Skeletal muscle tissue (tissue), 4 donors: Measurements from ENCODE around the gene CEP83. TPM values are rescaled to one million over a fixed set of nuclear protein-coding genes. Genes with fewer than 3 reads are reported as not detected.
"Not testable (repeated sequence)": the region's sequence is repeated elsewhere in the genome, so short reads cannot be mapped to it uniquely, and the experiment has no call there.

ENCODE experiments used
- H3K27ac ChIP-seq: one replicate; pipeline ENCODE4 v1.7.0; 2013; ENCODE audit warnings: mild to moderate bottlenecking, low read depth, low read length, inconsistent platforms
- H3K27me3 ChIP-seq, 3 donors: one replicate each; pipeline ENCODE4 v1.7.0; 2013; ENCODE audit warnings: low read length in 3 of 3; ENCODE audit not compliant: control insufficient read depth in 3 of 3, insufficient read depth in 3 of 3
- H3K36me3 ChIP-seq, 3 donors: one replicate each; pipeline ENCODE4 v1.7.0; 2013; ENCODE audit warnings: low read length in 3 of 3; ENCODE audit not compliant: control insufficient read depth in 3 of 3, insufficient read depth in 3 of 3
- H3K4me1 ChIP-seq, 3 donors: one replicate each; pipeline ENCODE4 v1.7.0; 2013; ENCODE audit warnings: low read length in 3 of 3, mild to moderate bottlenecking in 3 of 3; ENCODE audit not compliant: control insufficient read depth in 3 of 3, insufficient read depth in 3 of 3
- H3K4me3 ChIP-seq, 3 donors: one replicate each; pipeline ENCODE4 v1.7.0; 2013; ENCODE audit warnings: low read length in 3 of 3
- H3K9ac ChIP-seq, 3 donors: one replicate each; pipeline ENCODE4 v1.7.0; 2013; ENCODE audit warnings: low read length in 3 of 3, mild to moderate bottlenecking in 3 of 3, moderate library complexity in 2 of 3, low read depth in 1 of 3
- H3K9me3 ChIP-seq, 3 donors: one replicate each; pipeline ENCODE4 v1.7.0; 2013; ENCODE audit warnings: low read length in 3 of 3; ENCODE audit not compliant: control insufficient read depth in 3 of 3
- total RNA-seq: library from RNA; depleted of rRNA; stranded (reverse); fragments of >200 nt; gene quantifications from one replicate; pipeline ENCODE4 v1.2.3, GENCODE V29; 2014
- donor health status: Osteomylitis.

Gene CEP83
- total RNA-seq, 1 donor from 2014 or later, result 10.4 TPM

DNA sequence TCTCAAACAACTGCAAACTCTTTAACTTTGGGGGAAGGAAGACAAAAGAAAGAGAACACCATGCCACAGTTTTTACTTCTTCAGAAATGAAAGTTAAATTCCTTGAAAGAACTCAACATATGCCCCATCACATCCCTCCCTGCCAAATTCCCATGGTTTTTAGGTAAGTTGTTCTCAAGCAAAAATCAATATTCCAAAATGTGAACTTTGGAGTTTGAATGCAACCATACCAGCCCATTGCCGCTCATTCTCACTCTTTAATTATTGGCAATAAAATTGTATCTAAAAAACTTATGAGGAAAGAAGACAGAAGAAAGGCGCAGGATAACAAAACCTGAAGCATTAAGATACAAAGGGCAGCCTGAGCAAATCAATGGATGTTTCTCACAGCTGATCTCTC lies 31.8 kb upstream of the CEP83 start:
- Histone ChIP-seq H3K4me1 (no peaks in the 10 kb centered on the region), H3K4me3 (no peak overlapping the region), H3K27ac (no peak overlapping the region), H3K27me3 (no peaks in the 10 kb centered on the region), H3K9me3 (no peaks in the 10 kb centered on the region), H3K9ac (no peak overlapping the region), H3K36me3 (no peaks in the 10 kb centered on the region)

DNA sequence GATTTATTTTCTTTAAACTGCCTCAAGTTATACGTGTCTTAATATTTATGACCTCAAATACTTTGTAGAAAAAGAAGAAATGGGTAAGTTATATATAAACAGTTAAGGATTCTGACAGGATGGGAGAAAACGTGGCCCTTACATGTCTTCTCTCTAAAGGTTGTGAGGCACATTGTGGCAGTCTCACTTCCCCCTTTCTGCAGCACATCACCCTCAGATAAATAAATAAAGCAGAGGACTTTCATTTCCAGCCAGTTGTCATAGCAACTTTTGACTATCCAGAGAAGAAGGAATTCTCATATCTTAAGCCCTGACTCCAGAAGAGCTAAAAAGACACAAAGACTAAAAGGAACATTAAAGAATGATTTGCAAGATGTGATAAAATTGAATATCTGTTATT lies 28.8 kb upstream of the CEP83 start:
- Histone ChIP-seq H3K9me3 (no peaks in the 10 kb centered on the region), H3K4me1 (no peaks in the 10 kb centered on the region), H3K27ac (no peak overlapping the region), H3K4me3 (no peak overlapping the region), H3K9ac (no peak overlapping the region), H3K36me3 (no peaks in the 10 kb centered on the region), H3K27me3 (no peaks in the 10 kb centered on the region)

DNA sequence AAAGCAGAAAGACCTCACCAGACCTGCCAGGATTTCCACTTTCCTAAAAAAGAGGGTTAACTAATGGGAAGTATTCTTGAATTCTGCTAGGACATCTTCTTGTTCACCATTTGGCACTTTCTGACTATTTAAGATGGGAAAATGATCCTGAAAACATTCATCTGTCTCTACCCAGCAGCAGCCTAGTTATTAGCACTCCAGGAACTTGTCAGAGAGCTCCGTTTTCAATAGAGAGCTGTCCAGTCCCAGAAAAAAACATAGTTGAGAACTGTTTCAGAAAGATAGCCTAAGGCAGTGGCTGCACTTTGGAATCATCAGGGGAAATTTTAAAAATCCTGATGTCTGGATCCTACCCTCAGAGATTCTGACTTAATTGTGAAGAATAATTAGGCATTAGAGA lies 22.1 kb upstream of the CEP83 start:
- Histone ChIP-seq H3K27me3 (no peaks in the 10 kb centered on the region), H3K27ac (no peak overlapping the region), H3K4me3 (no peak overlapping the region), H3K9me3 (no peaks in the 10 kb centered on the region), H3K9ac (no peak overlapping the region), H3K36me3 (no peaks in the 10 kb centered on the region), H3K4me1 (no peaks in the 10 kb centered on the region)

DNA sequence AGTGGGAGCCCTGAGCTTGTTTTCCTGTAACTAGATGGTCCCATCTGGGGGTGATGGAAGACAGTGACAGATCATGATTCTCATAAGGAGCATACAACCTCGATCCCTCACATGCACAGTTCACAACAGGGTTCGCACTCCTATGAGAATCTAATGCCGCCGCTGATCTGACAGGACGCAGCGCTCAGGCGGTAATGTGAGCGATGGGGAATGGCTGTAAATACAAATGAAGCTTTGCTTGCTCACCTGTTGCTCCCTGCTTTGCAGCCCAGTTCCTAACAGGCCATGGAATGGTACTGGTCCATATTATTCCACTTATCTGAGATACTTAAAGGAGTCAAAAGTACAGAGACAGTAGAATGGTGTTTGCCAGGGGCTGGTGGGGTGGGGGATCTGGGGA lies 9.9 kb upstream of the CEP83 start:
- Histone ChIP-seq H3K27ac (no peak overlapping the region), H3K9ac (no peak overlapping the region), H3K4me3 (no peak overlapping the region), H3K36me3 (no peaks in the 10 kb centered on the region), H3K4me1 (no peaks in the 10 kb centered on the region), H3K27me3 (no peaks in the 10 kb centered on the region), H3K9me3 (no peaks in the 10 kb centered on the region)

DNA sequence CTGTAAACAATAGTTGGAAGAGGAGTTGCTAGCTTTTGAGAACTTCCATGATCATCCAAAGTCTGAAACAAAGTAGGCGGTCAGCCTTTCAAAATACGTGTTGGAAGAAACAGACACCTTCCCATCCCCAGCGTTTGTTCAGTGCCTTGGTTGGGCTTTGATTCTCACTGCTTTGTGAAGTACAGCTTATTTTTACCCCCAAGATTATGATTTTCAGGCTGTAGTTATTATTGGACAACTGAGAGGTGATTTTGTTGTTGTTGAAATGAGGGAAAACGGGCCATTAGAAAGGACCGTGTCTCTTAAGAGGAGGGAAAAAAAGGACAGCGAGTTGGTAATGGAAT lies 921 bp upstream of the CEP83 start:
- H3K27me3 ChIP-seq, result no peaks in the 10 kb centered on the region
- peaks cover 5 to 11% (median 5%) of the 10 kb centered on the region in 3 donors for H3K4me1 ChIP-seq
- H3K36me3 ChIP-seq, result no peaks in the 10 kb centered on the region
- peak overlapping the region; percentile 82 for H3K27ac ChIP-seq
- H3K9me3 ChIP-seq, result no peaks in the 10 kb centered on the region
- peak overlapping the region; percentile 90 to 94 (median 92) for H3K4me3 ChIP-seq
- peak overlapping the region; percentile 77 to 91 (median 82) for H3K9ac ChIP-seq

DNA sequence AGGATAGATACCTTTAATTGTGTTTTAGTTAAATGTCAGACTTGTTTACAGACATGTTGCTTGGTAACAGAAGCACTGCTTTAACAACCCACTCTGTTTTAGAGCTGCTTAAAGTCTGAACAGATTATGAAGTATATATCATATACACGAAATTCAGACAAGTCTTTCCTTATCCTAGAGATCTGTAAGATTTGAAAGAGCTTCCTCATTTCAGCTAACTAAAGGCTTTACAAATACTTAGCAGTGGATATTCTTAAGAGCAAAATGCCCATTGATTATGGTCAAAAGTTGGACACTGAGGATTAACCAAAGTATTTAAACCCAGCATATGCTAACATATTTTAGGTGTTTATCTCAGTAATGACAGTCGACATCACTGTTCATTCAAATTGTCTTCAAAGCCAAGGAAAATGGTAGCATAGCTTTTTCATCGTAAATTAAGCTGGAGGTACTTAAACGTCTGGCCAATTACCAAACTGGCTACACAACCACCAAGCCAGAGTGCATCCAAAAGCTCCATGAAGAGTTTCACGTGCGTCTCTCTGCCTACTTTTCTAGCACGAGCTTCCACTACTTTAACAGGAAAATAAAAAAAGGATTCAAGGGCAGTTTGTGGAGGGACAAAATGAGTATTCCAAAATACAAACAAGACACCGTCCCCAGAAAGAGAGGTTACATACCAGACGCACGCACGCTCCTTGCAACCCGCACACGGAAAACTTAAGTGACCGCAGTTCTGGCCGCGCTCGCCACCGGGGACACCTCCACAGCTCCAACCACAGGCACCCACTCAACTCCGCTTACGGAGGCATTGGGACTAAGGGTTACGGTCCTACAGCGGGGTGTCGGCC lies 565 bp downstream of the CEP83 start:
- peak overlapping the region; percentile 82 to 91 (median 85) for H3K9ac ChIP-seq
- H3K9me3 ChIP-seq, result no peaks in the 10 kb centered on the region
- no peaks in the 10 kb centered on the region for H3K27me3 ChIP-seq
- H3K4me1 ChIP-seq, result peaks cover 5 to 11% (median 5%) of the 10 kb centered on the region in 3 donors
- peak overlapping the region; percentile 82 for H3K27ac ChIP-seq
- no peaks in the 10 kb centered on the region for H3K36me3 ChIP-seq
- peak overlapping the region; percentile 90 to 94 (median 92) for H3K4me3 ChIP-seq

DNA sequence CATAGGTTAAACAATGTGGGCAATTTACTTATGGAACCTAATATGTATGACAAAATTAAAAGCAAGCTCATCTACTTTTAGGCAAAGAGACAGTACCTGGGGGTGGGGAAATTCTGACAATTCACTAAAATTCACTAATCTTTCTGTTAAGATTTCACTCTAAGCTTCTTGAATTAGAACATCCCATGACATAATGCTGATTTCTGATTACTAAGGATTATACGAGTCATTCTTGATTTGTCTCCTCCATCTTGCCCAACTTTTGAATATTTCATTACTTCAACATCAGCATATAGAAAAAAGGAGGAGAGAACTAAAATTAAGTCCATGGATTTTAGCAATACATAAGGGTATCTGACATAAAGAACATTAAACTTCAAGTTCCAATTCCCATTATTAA lies 2.4 kb downstream of the CEP83 start:
- no peaks in the 10 kb centered on the region for H3K36me3 ChIP-seq
- H3K4me3 ChIP-seq, result no peak overlapping the region
- no peaks in the 10 kb centered on the region for H3K9me3 ChIP-seq
- no peaks in the 10 kb centered on the region for H3K27me3 ChIP-seq
- H3K9ac ChIP-seq, result no peak overlapping the region
- H3K27ac ChIP-seq, result no peak overlapping the region
- H3K4me1 ChIP-seq, result peaks cover 5 to 11% (median 5%) of the 10 kb centered on the region in 3 donors

DNA sequence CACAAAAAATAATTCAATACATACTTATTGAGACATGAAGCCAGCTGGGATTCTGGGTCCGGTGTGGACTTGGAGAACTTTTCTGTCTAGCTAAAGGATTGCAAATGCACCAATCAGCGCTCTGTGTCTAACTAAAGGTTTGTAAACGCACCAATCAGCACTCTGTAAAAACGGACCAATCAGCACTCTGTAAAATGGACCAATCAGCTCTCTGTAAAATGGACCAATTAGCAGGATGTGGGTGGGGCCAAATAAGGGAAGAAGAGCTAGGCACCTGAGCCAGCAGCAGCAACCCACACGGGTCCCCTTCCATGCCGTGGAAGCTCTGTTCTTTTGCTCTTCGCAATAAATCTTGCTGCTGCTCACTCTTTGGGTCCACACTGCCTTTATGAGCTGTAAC lies 5.3 kb downstream of the CEP83 start:
- H3K36me3 ChIP-seq, H3K27ac ChIP-seq, H3K9ac ChIP-seq, H3K4me3 ChIP-seq, H3K9me3 ChIP-seq, H3K27me3 ChIP-seq, H3K4me1 ChIP-seq: not testable (repeated sequence)

DNA sequence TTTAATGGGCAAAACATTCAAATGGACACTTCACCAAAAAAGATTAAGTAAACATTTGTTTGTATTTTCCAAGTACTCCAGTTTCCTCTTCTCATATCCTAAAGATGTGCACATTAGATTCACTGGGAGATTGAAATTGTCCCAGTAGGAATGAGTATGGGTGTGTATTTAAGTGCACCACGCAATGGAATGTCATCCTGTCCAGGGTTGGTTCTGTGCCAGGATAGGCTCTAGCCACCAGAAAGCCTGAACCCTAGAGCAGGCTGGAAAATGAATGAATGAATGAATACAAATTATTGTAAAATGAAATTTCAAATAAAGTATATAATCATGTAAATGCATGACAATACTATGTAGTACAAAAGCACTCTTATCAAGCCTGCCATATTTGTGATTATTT lies 14.0 kb downstream of the CEP83 start:
- Histone ChIP-seq H3K27me3 (no peaks in the 10 kb centered on the region), H3K4me3 (no peak overlapping the region), H3K36me3 (no peaks in the 10 kb centered on the region), H3K9ac (no peak overlapping the region), H3K4me1 (no peaks in the 10 kb centered on the region), H3K9me3 (no peaks in the 10 kb centered on the region), H3K27ac (no peak overlapping the region)

DNA sequence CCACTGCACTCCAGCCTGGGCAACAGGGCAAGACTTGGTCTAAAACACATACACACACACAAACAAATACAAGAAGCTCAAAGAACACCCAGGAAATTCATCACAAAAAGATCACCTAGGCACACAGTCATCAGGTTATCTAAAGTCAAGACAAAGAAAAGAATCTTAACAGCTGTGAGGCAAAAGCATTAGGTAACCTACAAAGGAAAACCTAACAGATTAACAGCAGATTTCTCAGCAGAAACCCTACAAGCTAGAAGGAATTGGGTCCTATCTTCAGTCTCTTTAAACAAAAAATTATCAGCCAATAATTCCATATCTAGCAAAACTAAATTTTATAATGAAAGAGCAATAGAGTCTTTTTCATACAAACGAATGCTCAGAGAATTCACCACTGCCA lies 22.4 kb downstream of the CEP83 start:
- Histone ChIP-seq H3K36me3 (no peaks in the 10 kb centered on the region), H3K27me3 (no peaks in the 10 kb centered on the region), H3K4me3 (no peak overlapping the region), H3K4me1 (peaks cover 6 to 10% (median 7%) of the 10 kb centered on the region in 3 donors), H3K9me3 (no peaks in the 10 kb centered on the region), H3K27ac (no peak overlapping the region), H3K9ac (no peak overlapping the region)
